ENCODE results near the gene AGXT.

The AGXT gene

GRCh38 chr2:240823449-240824336 lies 44.9 kb upstream of the AGXT start:
- TF ChIP-seq CTCF (IDR thresholded peaks at IDR 0.05): no peak

GRCh38 chr2:240825476-240825875 lies 43.1 kb upstream of the AGXT start:
- no peak for TF ChIP-seq CTCF (IDR thresholded peaks at IDR 0.05)

- no peak for TF ChIP-seq CTCF (IDR thresholded peaks at IDR 0.05)
Measured at GRCh38 chr2:240831594-240832204, 36.9 kb upstream of the AGXT start.

- no peak for TF ChIP-seq CTCF (IDR thresholded peaks at IDR 0.05)
Measured at GRCh38 chr2:240832205-240832727, 36.4 kb upstream of the AGXT start.

- no peak for TF ChIP-seq CTCF (IDR thresholded peaks at IDR 0.05)
Measured at GRCh38 chr2:240832921-240833494, 35.6 kb upstream of the AGXT start.

GRCh38 chr2:240833724-240834285 lies 34.8 kb upstream of the AGXT start:
- TF ChIP-seq CTCF (IDR thresholded peaks at IDR 0.05): no peak

GRCh38 chr2:240834377-240834975 lies 34.1 kb upstream of the AGXT start:
- TF ChIP-seq CTCF (IDR thresholded peaks at IDR 0.05): no peak
